ENCODE results near the gene RNU5B-1. TPM values are rescaled to one million over a fixed set of nuclear protein-coding genes. Genes with fewer than 3 reads are reported as not detected.

The RNU5B-1 gene
- total and polyA plus RNA-seq, 4 donors = 78.5 TPM; not detected in 3

DNA sequence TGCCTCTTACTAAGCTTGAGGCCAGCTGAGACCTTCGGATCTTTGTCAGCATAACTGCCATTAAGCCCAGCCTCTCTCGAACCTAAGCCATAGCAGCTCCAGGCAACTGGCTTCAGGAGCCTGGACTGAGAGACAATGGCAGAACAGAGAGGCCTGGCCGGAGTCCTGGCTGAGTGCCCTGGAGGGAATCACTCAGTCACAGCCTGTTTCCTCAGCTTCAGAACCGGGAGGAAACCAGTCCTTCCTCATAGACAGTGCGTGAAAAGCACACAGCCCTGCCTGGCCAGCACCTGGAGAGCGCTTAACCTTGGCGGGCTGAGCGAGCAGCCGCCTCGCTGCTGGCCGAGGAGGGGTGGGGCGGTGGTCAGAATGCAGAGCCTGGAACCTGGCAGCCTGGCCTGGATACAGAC lies 21.6 kb downstream of the RNU5B-1 start:
- no peaks in the 10 kb centered on the region for H3K27me3 ChIP-seq (ENCODE audit: control insufficient read depth, insufficient read depth, low read length)
- H3K27ac ChIP-seq (ENCODE audit: low read depth, low read length) = peak overlapping the region; percentile 82
- peaks cover 39% of the 10 kb centered on the region for H3K36me3 ChIP-seq (ENCODE audit: control insufficient read depth, insufficient read depth, low read length)
- no peaks in the 10 kb centered on the region for H3K9me3 ChIP-seq (ENCODE audit: control insufficient read depth, insufficient read depth, low read length)
- DNase-seq (ENCODE audit: low read depth in 4 of 6, low spot score in 6 of 6) = peak in 3 of 6 donors; percentile 66 to 88 (median 72)
- H3K4me3 ChIP-seq (ENCODE audit: low read depth, low read length) = no peak overlapping the region
- 16% methylated on average over 12 of the region's 12 CpGs for WGBS (ENCODE audit: insufficient coverage)
- H3K4me1 ChIP-seq (ENCODE audit: control insufficient read depth, insufficient read depth, low read length) = peaks cover 38% of the 10 kb centered on the region

GRCh38 chr15:65326818-65327217 lies 22.3 kb downstream of the RNU5B-1 start:
- peak overlapping the region; percentile 82 for H3K27ac ChIP-seq (ENCODE audit: low read depth, low read length)
- H3K4me3 ChIP-seq (ENCODE audit: low read depth, low read length) = no peak overlapping the region
- H3K27me3 ChIP-seq (ENCODE audit: control insufficient read depth, insufficient read depth, low read length) = no peaks in the 10 kb centered on the region
- peaks cover 46% of the 10 kb centered on the region for H3K36me3 ChIP-seq (ENCODE audit: control insufficient read depth, insufficient read depth, low read length)
- H3K9me3 ChIP-seq (ENCODE audit: control insufficient read depth, insufficient read depth, low read length) = no peaks in the 10 kb centered on the region
- H3K4me1 ChIP-seq (ENCODE audit: control insufficient read depth, insufficient read depth, low read length) = peaks cover 42% of the 10 kb centered on the region
- no peak for DNase-seq (ENCODE audit: low read depth in 4 of 6, low spot score in 6 of 6)
- WGBS (ENCODE audit: insufficient coverage) = 83% methylated on average over 1 of the region's 2 CpGs

- Histone ChIP-seq H3K4me3 (ENCODE audit: low read depth, low read length) (no peak overlapping the region), H3K27me3 (ENCODE audit: control insufficient read depth, insufficient read depth, low read length) (no peaks in the 10 kb centered on the region), H3K4me1 (ENCODE audit: control insufficient read depth, insufficient read depth, low read length) (peaks cover 45% of the 10 kb centered on the region), H3K27ac (ENCODE audit: low read depth, low read length) (no peak overlapping the region), H3K9me3 (ENCODE audit: control insufficient read depth, insufficient read depth, low read length) (no peaks in the 10 kb centered on the region), H3K36me3 (ENCODE audit: control insufficient read depth, insufficient read depth, low read length) (peaks cover 56% of the 10 kb centered on the region)
- 65% methylated on average over 6 of the region's 12 CpGs for WGBS (ENCODE audit: insufficient coverage)
- no peak for DNase-seq (ENCODE audit: low read depth in 4 of 6, low spot score in 6 of 6)
Observed at GRCh38 chr15:65327651-65328393, 23.3 kb downstream of the RNU5B-1 start.

DNA sequence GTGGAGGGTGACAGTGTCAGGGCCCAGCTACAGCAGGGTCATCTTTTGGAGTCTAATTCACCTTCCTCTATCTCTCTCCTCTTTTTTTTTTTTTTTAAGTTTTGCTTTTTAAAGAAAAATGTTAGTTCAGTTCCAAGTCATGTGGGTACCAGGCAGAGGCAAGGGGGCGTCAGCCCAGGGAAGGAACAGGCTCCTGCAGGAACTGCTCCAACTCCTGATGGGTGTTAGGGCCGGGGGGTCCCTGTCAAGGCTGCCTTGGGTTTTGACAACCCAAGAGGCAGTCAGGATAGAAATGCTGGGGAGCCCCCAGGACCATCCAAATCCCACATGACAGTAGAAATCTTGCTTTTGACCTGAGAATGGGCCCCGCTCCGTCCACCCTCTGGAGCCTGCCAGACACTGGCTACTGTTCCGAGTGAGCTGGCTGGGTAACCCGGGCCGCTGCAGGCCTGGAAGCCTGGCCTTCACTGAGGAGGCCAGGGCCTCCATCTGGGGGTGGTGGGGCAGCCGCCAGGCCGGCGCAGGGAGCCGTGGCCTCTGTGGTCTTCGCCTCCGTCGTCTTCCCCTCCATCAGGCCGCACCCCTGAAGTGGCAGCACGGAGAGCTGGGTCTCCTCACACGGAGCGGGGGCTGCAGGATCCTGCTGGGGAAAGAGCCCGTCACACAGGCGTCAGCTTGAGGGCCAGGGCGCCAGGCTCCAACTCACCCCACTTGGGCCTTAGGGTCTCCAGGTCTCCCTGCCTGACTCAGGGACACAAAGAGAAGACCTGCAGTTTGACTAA lies 24.2 kb downstream of the RNU5B-1 start:
- no peak overlapping the region for H3K27ac ChIP-seq (ENCODE audit: low read depth, low read length)
- H3K4me1 ChIP-seq (ENCODE audit: control insufficient read depth, insufficient read depth, low read length) = peaks cover 45% of the 10 kb centered on the region
- 89% methylated on average over 21 of the region's 21 CpGs for WGBS (ENCODE audit: insufficient coverage)
- H3K4me3 ChIP-seq (ENCODE audit: low read depth, low read length) = no peak overlapping the region
- DNase-seq (ENCODE audit: low read depth in 4 of 6, low spot score in 6 of 6) = no peak
- peaks cover 63% of the 10 kb centered on the region for H3K36me3 ChIP-seq (ENCODE audit: control insufficient read depth, insufficient read depth, low read length)
- H3K27me3 ChIP-seq (ENCODE audit: control insufficient read depth, insufficient read depth, low read length) = no peaks in the 10 kb centered on the region
- H3K9me3 ChIP-seq (ENCODE audit: control insufficient read depth, insufficient read depth, low read length) = no peaks in the 10 kb centered on the region

- no peak overlapping the region for H3K4me3 ChIP-seq (ENCODE audit: low read depth, low read length)
- H3K9me3 ChIP-seq (ENCODE audit: control insufficient read depth, insufficient read depth, low read length) = no peaks in the 10 kb centered on the region
- no peaks in the 10 kb centered on the region for H3K27me3 ChIP-seq (ENCODE audit: control insufficient read depth, insufficient read depth, low read length)
- H3K27ac ChIP-seq (ENCODE audit: low read depth, low read length) = no peak overlapping the region
- peaks cover 67% of the 10 kb centered on the region for H3K36me3 ChIP-seq (ENCODE audit: control insufficient read depth, insufficient read depth, low read length)
- peaks cover 52% of the 10 kb centered on the region for H3K4me1 ChIP-seq (ENCODE audit: control insufficient read depth, insufficient read depth, low read length)
- no peak for DNase-seq (ENCODE audit: low read depth in 4 of 6, low spot score in 6 of 6)
- 93% methylated on average over 11 of the region's 21 CpGs for WGBS (ENCODE audit: insufficient coverage)
Observed at GRCh38 chr15:65329288-65329983, 25.0 kb downstream of the RNU5B-1 start.

- H3K4me3 ChIP-seq (ENCODE audit: low read depth, low read length) = no peak overlapping the region
- H3K4me1 ChIP-seq (ENCODE audit: control insufficient read depth, insufficient read depth, low read length) = peaks cover 58% of the 10 kb centered on the region
- peaks cover 75% of the 10 kb centered on the region for H3K36me3 ChIP-seq (ENCODE audit: control insufficient read depth, insufficient read depth, low read length)
- H3K27ac ChIP-seq (ENCODE audit: low read depth, low read length) = no peak overlapping the region
- H3K27me3 ChIP-seq (ENCODE audit: control insufficient read depth, insufficient read depth, low read length) = no peaks in the 10 kb centered on the region
- WGBS (ENCODE audit: insufficient coverage) = 74% methylated on average over 15 of the region's 18 CpGs
- H3K9me3 ChIP-seq (ENCODE audit: control insufficient read depth, insufficient read depth, low read length) = no peaks in the 10 kb centered on the region
- no peak for DNase-seq (ENCODE audit: low read depth in 4 of 6, low spot score in 6 of 6)
Observed at GRCh38 chr15:65329984-65330735, 25.7 kb downstream of the RNU5B-1 start.

GRCh38 chr15:65330934-65331645 lies 26.6 kb downstream of the RNU5B-1 start:
- Histone ChIP-seq H3K4me1 (ENCODE audit: control insufficient read depth, insufficient read depth, low read length) (peaks cover 58% of the 10 kb centered on the region), H3K27ac (ENCODE audit: low read depth, low read length) (no peak overlapping the region), H3K27me3 (ENCODE audit: control insufficient read depth, insufficient read depth, low read length) (no peaks in the 10 kb centered on the region), H3K36me3 (ENCODE audit: control insufficient read depth, insufficient read depth, low read length) (peaks cover 82% of the 10 kb centered on the region), H3K9me3 (ENCODE audit: control insufficient read depth, insufficient read depth, low read length) (no peaks in the 10 kb centered on the region), H3K4me3 (ENCODE audit: low read depth, low read length) (no peak overlapping the region)
- 91% methylated on average over 22 of the region's 22 CpGs for WGBS (ENCODE audit: insufficient coverage)
- DNase-seq (ENCODE audit: low read depth in 4 of 6, low spot score in 6 of 6) = no peak

- Histone ChIP-seq H3K27me3 (ENCODE audit: control insufficient read depth, insufficient read depth, low read length) (no peaks in the 10 kb centered on the region), H3K4me1 (ENCODE audit: control insufficient read depth, insufficient read depth, low read length) (peaks cover 58% of the 10 kb centered on the region), H3K4me3 (ENCODE audit: low read depth, low read length) (no peak overlapping the region), H3K9me3 (ENCODE audit: control insufficient read depth, insufficient read depth, low read length) (no peaks in the 10 kb centered on the region), H3K27ac (ENCODE audit: low read depth, low read length) (no peak overlapping the region), H3K36me3 (ENCODE audit: control insufficient read depth, insufficient read depth, low read length) (peaks cover 82% of the 10 kb centered on the region)
- no peak for DNase-seq (ENCODE audit: low read depth in 4 of 6, low spot score in 6 of 6)
- 87% methylated on average over 5 of the region's 7 CpGs for WGBS (ENCODE audit: insufficient coverage)
Observed at GRCh38 chr15:65331811-65332210, 27.3 kb downstream of the RNU5B-1 start.
